ENCODE measurements around the gene OR4D10.

Gene OR4D10

DNA sequence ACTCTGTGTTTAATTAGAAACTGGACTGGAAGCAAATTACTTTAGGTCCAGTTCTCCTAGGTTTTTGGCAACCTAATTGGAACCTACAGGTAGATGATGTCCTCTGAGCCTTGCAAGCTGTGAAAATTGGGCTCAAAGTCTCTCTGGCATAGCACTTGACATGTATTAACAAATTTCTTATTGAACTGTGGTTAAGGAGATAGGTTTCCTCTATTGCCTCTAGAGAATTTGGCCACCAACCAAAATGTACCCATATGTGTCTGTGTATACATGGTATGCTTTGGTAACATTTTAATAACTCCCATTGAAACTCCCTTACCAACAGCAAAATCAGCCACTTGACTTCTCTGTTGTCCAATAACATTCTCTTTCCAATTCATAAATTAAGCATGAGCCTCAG lies at the start of gene OR4D10:
Gene OR4D10 (plus strand): TSS at position 301 of the 400 bp plus-strand sequence. CDS start 4,115 bp downstream, outside the sequence.
- H3K9ac ChIP-seq (ENCODE audit: low read depth, low read length) = no peak within 1 kb of the TSS
- H3K9me3 ChIP-seq (ENCODE audit: insufficient read depth, low read length, severe bottlenecking) = no peaks in the 10 kb centered on the region
- ATAC-seq (ENCODE audit: insufficient read depth, low read depth) = no peak
- no peaks in the 10 kb centered on the region for H3K4me1 ChIP-seq (ENCODE audit: insufficient read depth, low read length)
- no peak for TF ChIP-seq EZH2 (IDR thresholded peaks at IDR 0.05; ENCODE audit: borderline replicate concordance, low read depth, low read length, severe bottlenecking)
- TF ChIP-seq, protein P1, sequence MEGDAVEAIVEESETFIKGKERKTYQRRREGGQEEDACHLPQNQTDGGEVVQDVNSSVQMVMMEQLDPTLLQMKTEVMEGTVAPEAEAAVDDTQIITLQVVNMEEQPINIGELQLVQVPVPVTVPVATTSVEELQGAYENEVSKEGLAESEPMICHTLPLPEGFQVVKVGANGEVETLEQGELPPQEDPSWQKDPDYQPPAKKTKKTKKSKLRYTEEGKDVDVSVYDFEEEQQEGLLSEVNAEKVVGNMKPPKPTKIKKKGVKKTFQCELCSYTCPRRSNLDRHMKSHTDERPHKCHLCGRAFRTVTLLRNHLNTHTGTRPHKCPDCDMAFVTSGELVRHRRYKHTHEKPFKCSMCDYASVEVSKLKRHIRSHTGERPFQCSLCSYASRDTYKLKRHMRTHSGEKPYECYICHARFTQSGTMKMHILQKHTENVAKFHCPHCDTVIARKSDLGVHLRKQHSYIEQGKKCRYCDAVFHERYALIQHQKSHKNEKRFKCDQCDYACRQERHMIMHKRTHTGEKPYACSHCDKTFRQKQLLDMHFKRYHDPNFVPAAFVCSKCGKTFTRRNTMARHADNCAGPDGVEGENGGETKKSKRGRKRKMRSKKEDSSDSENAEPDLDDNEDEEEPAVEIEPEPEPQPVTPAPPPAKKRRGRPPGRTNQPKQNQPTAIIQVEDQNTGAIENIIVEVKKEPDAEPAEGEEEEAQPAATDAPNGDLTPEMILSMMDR (IDR thresholded peaks at IDR 0.05; ENCODE audit: borderline replicate concordance, extremely low read depth, low read length, poor library complexity, severe bottlenecking) = no peak
- H3K79me2 ChIP-seq (ENCODE audit: insufficient read depth, low read length) = no peaks in the 10 kb centered on the region
- H3K27ac ChIP-seq (ENCODE audit: low read length) = no peak within 1 kb of the TSS
- H4K20me1 ChIP-seq (ENCODE audit: insufficient read depth, low read length) = no peaks in the 10 kb centered on the region
- H3K4me2 ChIP-seq (ENCODE audit: insufficient read depth, low read length) = no peak within 1 kb of the TSS
- H2AFZ ChIP-seq (ENCODE audit: low read depth, low read length) = no peak within 1 kb of the TSS
- H3K27me3 ChIP-seq (ENCODE audit: insufficient read depth, low read length, poor library complexity) = no peaks in the 10 kb centered on the region
- H3K4me3 ChIP-seq (ENCODE audit: low read depth in 1 of 2, low read length in 2 of 2) = no peak within 1 kb of the TSS
- DNase-seq = no peak
- no peaks in the 10 kb centered on the region for H3K36me3 ChIP-seq (ENCODE audit: insufficient read depth, low read length)

DNA sequence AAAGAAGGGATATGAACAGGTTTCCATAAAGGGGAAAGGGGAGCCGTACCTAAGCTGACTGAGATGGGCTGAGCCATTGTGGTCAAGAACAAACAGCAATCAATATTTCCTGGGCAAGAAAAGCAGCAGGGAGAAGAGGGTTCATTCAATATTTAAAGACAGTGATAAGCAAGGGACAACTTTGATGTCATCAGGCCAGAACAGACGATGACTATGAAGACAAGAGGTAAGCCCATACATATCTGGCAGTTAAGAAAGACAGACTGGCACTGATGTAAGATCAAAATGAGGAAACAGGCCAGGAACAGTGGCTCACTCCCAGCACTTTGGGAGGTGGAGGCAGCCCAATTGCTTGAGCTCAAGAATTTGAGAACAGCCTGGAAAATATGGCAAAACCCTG lies 49.3 kb upstream of the OR4D10 start:
- H3K9me3 ChIP-seq (ENCODE audit: insufficient read depth, low read length, severe bottlenecking) = no peaks in the 10 kb centered on the region
- H3K4me3 ChIP-seq (ENCODE audit: low read depth in 1 of 2, low read length in 2 of 2) = no peak overlapping the region
- no peaks in the 10 kb centered on the region for H3K36me3 ChIP-seq (ENCODE audit: insufficient read depth, low read length)
- DNase-seq (no peak), ATAC-seq (ENCODE audit: insufficient read depth, low read depth) (no peak)
- H2AFZ ChIP-seq (ENCODE audit: low read depth, low read length) = no peak overlapping the region
- H3K79me2 ChIP-seq (ENCODE audit: insufficient read depth, low read length) = no peaks in the 10 kb centered on the region
- no peaks in the 10 kb centered on the region for H3K4me1 ChIP-seq (ENCODE audit: insufficient read depth, low read length)
- H3K27me3 ChIP-seq (ENCODE audit: insufficient read depth, low read length, poor library complexity) = no peaks in the 10 kb centered on the region
- TF ChIP-seq, protein P1 (IDR thresholded peaks at IDR 0.05; ENCODE audit: borderline replicate concordance, extremely low read depth, low read length, poor library complexity, severe bottlenecking) = no peak
- no peak for TF ChIP-seq EZH2 (IDR thresholded peaks at IDR 0.05; ENCODE audit: borderline replicate concordance, low read depth, low read length, severe bottlenecking)
- no peak overlapping the region for H3K4me2 ChIP-seq (ENCODE audit: insufficient read depth, low read length)
- H3K27ac ChIP-seq (ENCODE audit: low read length) = no peak overlapping the region
- no peaks in the 10 kb centered on the region for H4K20me1 ChIP-seq (ENCODE audit: insufficient read depth, low read length)
- no peak overlapping the region for H3K9ac ChIP-seq (ENCODE audit: low read depth, low read length)

DNA sequence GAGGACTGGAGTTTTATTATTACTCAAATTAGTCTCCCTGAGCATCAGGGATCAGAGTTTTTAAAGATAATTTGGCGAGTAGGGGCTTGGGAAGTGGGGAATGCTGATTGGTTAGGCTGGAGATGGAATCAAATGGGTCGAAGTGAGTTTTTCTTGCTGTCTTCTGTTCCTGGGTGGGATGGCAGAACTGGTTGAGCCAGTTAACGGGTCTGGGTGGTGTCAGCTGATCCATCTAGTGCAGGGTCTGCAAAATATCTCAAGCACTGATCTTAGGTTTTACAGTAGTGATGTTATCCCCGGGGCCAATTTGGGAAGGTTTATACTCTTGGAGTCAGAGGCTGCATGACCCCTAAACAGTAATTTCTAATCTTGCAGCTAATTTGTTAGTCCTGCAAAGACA lies 48.0 kb upstream of the OR4D10 start:
- DNase-seq (no peak), ATAC-seq (ENCODE audit: insufficient read depth, low read depth) (no peak)
- Histone ChIP-seq H4K20me1 (ENCODE audit: insufficient read depth, low read length) (no peaks in the 10 kb centered on the region), H3K4me3 (ENCODE audit: low read depth in 1 of 2, low read length in 2 of 2) (no peak overlapping the region), H3K9ac (ENCODE audit: low read depth, low read length) (no peak overlapping the region), H3K27me3 (ENCODE audit: insufficient read depth, low read length, poor library complexity) (no peaks in the 10 kb centered on the region), H3K9me3 (ENCODE audit: insufficient read depth, low read length, severe bottlenecking) (no peaks in the 10 kb centered on the region), H2AFZ (ENCODE audit: low read depth, low read length) (no peak overlapping the region), H3K79me2 (ENCODE audit: insufficient read depth, low read length) (no peaks in the 10 kb centered on the region), H3K36me3 (ENCODE audit: insufficient read depth, low read length) (no peaks in the 10 kb centered on the region), H3K4me2 (ENCODE audit: insufficient read depth, low read length) (no peak overlapping the region), H3K27ac (ENCODE audit: low read length) (no peak overlapping the region), H3K4me1 (ENCODE audit: insufficient read depth, low read length) (no peaks in the 10 kb centered on the region)
- TF ChIP-seq EZH2 (IDR thresholded peaks at IDR 0.05; ENCODE audit: borderline replicate concordance, low read depth, low read length, severe bottlenecking) = no peak
- TF ChIP-seq, protein P1 (IDR thresholded peaks at IDR 0.05; ENCODE audit: borderline replicate concordance, extremely low read depth, low read length, poor library complexity, severe bottlenecking) = no peak

All from DND-41 (cell line).